AG04450 (cell line): ENCODE results near the gene DNAH1. TPM values are rescaled to one million over a fixed set of nuclear protein-coding genes. Genes with fewer than 3 reads are reported as not detected.

ENCODE experiments used
- CTCF ChIA-PET: fragments of 300-600, 350-600 bp; formaldehyde crosslinking; extraction: SDS; loops from one replicate; lab custom pipeline; 2022; ENCODE audit warnings: antibody characterized with exemption, inconsistent platforms; lab: Charles Lee
- POLR2A ChIA-PET: fragments of 350-600 bp; formaldehyde crosslinking; extraction: SDS; loops from one replicate; lab custom pipeline; 2021; ENCODE audit warnings: antibody characterized with exemption, inconsistent platforms; lab: Yijun Ruan, JAX
- DNase-seq: peaks from one replicate; pipeline ENCODE4 v3.0.0-alpha.2; 2011; ENCODE audit warnings: low read depth, low spot score
- H3K27ac ChIP-seq: one replicate; pipeline ENCODE4 v1.5.1; 2012; ENCODE audit warnings: low read depth, low read length, control low read depth
- H3K27me3 ChIP-seq: one replicate; pipeline ENCODE4 v1.6.0; 2012; ENCODE audit warnings: low read length; ENCODE audit not compliant: control insufficient read depth, insufficient read depth
- H3K4me3 ChIP-seq: 2 replicates; pipeline ENCODE4 v1.5.1; 2011; ENCODE audit warnings: mild to moderate bottlenecking, low read depth, low read length, control low read depth
- H3K9me3 ChIP-seq: 2 replicates; pipeline ENCODE4 v1.5.1; 2012; ENCODE audit warnings: low read length; ENCODE audit not compliant: control insufficient read depth, insufficient read depth
- polyA plus RNA-seq: library from polyadenylated mRNA; depleted of rRNA; stranded (reverse); fragments of >200 nt; gene quantifications from 2 replicates; pipeline ENCODE4 v1.2.3, GENCODE V29; 2011
- TF ChIP-seq, protein P1 (sequence below): IDR thresholded peaks from 2 replicates; pipeline ENCODE4 v1.5.1; 2011; ENCODE audit warnings: low read depth, low read length, control low read depth, inconsistent platforms

DNAH1 gene
- polyA plus RNA-seq, 1 experiment: 1.4 TPM

DNA sequence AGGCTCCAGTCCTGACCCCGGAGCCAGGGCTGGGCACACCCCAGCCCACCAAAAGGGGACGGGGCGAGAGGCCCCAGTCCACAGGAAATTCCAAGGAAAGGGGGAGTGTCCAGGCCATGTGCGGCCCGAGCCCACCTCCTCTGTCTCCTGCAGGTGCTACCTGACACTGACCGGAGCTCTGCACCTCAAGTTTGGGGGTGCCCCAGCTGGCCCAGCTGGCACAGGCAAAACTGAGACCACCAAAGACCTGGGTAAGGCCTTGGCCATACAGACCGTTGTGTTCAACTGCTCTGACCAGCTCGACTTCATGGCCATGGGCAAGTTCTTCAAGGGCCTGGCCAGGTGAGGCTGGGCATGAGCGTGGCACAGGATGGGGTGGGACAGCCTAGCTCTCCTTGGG is 44.9 kb downstream of the DNAH1 start:
- Histone ChIP-seq H3K27ac (no peak overlapping the region), H3K9me3 (no peaks in the 10 kb centered on the region), H3K4me3 (no peak overlapping the region), H3K27me3 (no peaks in the 10 kb centered on the region)
- ChIA-PET CTCF (interaction anchor here (1.5 to 1.7 kb wide), 3 partner anchors 22 to 86 kb away, joined by 4 read pairs; no protein-coding TSS in a partner anchor), POLR2A (no interaction called here)
- TF ChIP-seq, protein P1, sequence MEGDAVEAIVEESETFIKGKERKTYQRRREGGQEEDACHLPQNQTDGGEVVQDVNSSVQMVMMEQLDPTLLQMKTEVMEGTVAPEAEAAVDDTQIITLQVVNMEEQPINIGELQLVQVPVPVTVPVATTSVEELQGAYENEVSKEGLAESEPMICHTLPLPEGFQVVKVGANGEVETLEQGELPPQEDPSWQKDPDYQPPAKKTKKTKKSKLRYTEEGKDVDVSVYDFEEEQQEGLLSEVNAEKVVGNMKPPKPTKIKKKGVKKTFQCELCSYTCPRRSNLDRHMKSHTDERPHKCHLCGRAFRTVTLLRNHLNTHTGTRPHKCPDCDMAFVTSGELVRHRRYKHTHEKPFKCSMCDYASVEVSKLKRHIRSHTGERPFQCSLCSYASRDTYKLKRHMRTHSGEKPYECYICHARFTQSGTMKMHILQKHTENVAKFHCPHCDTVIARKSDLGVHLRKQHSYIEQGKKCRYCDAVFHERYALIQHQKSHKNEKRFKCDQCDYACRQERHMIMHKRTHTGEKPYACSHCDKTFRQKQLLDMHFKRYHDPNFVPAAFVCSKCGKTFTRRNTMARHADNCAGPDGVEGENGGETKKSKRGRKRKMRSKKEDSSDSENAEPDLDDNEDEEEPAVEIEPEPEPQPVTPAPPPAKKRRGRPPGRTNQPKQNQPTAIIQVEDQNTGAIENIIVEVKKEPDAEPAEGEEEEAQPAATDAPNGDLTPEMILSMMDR: no peak
- no peak for DNase-seq

DNA sequence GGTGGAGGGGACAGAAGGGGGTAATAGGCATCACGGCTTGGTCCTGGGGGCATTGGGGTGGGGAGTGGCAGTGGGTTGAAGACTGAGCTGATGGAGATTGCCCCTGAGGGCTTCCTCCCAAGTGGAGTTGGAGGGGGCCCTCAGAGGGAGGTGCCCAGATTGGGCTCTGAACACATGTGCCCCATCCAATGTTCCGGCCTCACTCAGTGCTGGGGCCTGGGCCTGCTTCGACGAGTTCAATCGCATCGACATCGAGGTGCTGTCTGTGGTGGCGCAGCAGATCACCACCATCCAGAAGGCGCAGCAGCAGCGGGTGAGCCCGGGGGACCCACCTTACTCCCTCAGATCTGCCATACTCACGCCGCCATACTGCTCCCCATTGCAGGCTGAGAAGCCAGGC is 45.3 kb downstream of the DNAH1 start:
- ChIA-PET CTCF (interaction anchor here (1.5 to 1.7 kb wide), 3 partner anchors 23 to 85 kb away, joined by 4 read pairs; no protein-coding TSS in a partner anchor), POLR2A (no interaction called here)
- Histone ChIP-seq H3K4me3 (no peak overlapping the region), H3K27ac (no peak overlapping the region), H3K9me3 (no peaks in the 10 kb centered on the region), H3K27me3 (no peaks in the 10 kb centered on the region)
- DNase-seq: no peak
- TF ChIP-seq, protein P1: no peak

DNA sequence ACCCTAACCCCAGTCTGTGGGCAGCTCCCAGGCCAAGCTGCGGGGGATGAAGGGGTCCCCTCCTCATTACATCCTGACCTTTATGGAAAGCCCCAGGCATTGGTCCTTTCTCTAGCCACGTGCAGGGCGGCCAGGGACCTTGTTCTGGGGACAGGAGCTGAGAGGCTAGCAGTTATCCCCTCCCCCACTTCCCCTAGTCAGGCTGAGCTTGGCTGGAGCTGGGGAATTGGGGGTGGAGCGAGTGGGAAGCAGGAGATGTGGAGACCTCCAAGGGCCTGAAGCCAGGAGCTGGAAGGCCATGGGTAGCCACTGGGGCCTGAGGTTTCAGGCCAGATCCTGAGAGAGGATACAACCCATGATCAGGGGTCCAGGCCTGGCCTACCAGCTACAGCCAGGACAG is 45.8 kb downstream of the DNAH1 start:
- CTCF ChIA-PET: interaction anchor here (1.5 to 1.7 kb wide), 3 partner anchors 23 to 85 kb away, joined by 4 read pairs; no protein-coding TSS in a partner anchor
- POLR2A ChIA-PET: no interaction called here

DNA sequence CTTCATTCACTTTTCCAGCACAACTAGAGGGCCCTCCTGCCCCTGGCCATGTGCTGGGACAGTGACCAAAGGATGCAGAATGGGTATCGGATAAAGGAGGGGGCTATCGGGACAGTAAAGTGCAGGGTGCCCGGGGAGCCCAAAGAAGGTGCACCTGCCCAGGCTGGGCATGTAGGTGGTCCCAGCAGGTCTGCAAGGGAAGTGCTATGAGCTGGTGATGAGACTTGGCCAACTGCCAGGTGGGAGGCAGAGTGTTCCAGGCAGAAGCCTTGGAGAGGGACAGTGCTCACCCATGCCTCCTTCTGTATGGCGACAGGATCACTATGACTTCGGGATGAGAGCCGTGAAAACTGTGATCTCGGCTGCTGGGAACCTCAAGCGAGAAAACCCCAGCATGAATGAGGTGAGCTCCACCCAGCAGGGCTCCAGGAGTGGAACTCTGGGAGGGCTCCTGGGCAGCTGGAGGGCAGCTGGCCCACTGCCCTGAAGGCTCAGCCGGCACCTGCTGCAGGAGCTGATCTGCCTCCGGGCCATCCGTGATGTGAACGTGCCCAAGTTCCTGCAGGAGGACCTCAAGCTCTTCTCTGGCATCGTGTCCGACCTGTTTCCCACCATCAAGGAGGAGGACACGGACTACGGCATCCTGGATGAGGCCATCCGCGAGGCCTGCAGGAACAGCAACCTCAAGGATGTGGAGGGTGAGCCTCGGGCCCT is 48.4 kb downstream of the DNAH1 start:
- CTCF ChIA-PET: interaction anchor here (0.6 kb wide), 1 partner anchor 25 kb away, joined by 3 read pairs; no protein-coding TSS in a partner anchor
- Histone ChIP-seq H3K27ac (no peak overlapping the region), H3K27me3 (no peaks in the 10 kb centered on the region), H3K9me3 (no peaks in the 10 kb centered on the region; the same call in 1 of the 2 replicates), H3K4me3 (no peak overlapping the region)
- POLR2A ChIA-PET: no interaction called here
- TF ChIP-seq, protein P1: no peak
- no peak for DNase-seq

More for the DNA sequence above, 45.8 kb downstream of the DNAH1 start:
- no peak overlapping the region for H3K4me3 ChIP-seq
- no peak overlapping the region for H3K27ac ChIP-seq
- no peaks in the 10 kb centered on the region for H3K27me3 ChIP-seq
- DNase-seq: no peak
- TF ChIP-seq, protein P1: no peak
- no peaks in the 10 kb centered on the region for H3K9me3 ChIP-seq

DNA sequence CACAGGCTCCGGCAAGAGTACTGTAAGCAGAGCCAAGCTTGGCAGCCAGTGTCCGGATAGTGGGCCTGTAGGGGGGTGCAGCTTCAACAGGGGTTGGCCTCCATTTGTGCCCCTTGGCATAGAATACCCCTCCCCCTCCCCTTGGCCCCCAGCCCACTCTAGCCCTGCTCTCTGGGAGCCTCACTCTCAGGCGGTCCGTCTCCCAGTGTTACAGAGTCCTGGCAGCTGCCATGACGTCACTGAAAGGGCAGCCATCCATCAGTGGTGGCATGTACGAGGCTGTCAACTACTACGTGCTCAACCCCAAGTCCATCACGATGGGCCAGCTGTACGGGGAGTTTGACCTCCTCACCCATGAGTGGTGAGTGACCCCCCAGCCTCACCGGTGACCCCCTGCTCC is 50.4 kb downstream of the DNAH1 start:
- Histone ChIP-seq H3K27me3 (no peaks in the 10 kb centered on the region), H3K4me3 (no peak overlapping the region), H3K9me3 (no peaks in the 10 kb centered on the region; the same call in 1 of the 2 replicates), H3K27ac (no peak overlapping the region)
- CTCF ChIA-PET: interaction anchor here (1.1 kb wide), 1 partner anchor 28 kb away, joined by 5 read pairs; no protein-coding TSS in a partner anchor
- DNase-seq: no peak
- POLR2A ChIA-PET: no interaction called here
- TF ChIP-seq, protein P1: no peak
